ENCODE results near the gene AGPAT2. TPM values are rescaled to one million over a fixed set of nuclear protein-coding genes. Genes with fewer than 3 reads are reported as not detected.

AGPAT2 gene
- total and polyA plus RNA-seq, 2 donors from 2014 or later = 73.4 to 83.6 TPM

GRCh38 chr9:136710543-136710942 is 23.3 kb upstream of the AGPAT2 start:
- Histone ChIP-seq H3K27me3 (ENCODE audit: control insufficient read depth, insufficient read depth, low read length) (no peaks in the 10 kb centered on the region), H3K4me3 (ENCODE audit: low read length in 3 of 3) (no peak overlapping the region), H3K36me3 (ENCODE audit: control insufficient read depth in 2 of 3, insufficient read depth in 3 of 3, low read length in 3 of 3) (no peaks in the 10 kb centered on the region), H3K27ac (ENCODE audit: low read depth in 2 of 2, low read length in 2 of 2) (no peak overlapping the region), H3K4me1 (ENCODE audit: control insufficient read depth in 2 of 3, insufficient read depth in 2 of 3, low read depth in 1 of 3, low read length in 3 of 3) (peaks cover 0 to 24% (median 0%) of the 10 kb centered on the region in 3 donors), H3K9ac (ENCODE audit: low read length in 3 of 3) (no peak overlapping the region), H3K9me3 (ENCODE audit: control insufficient read depth in 2 of 3, insufficient read depth in 1 of 3, low read length in 3 of 3) (no peaks in the 10 kb centered on the region)
- intact Hi-C loops (cut with DNase I) = no loop called here
- FAIRE-seq (no peak), DNase-seq (no peak)
- no peak for TF ChIP-seq CTCF (IDR thresholded peaks at IDR 0.05; ENCODE audit: borderline replicate concordance, extremely low read depth, insufficient read depth)

GRCh38 chr9:136709454-136710109 is 22.3 kb upstream of the AGPAT2 start:
- Histone ChIP-seq H3K9me3 (ENCODE audit: control insufficient read depth in 2 of 3, insufficient read depth in 1 of 3, low read length in 3 of 3) (no peaks in the 10 kb centered on the region), H3K4me3 (ENCODE audit: low read length in 3 of 3) (no peak overlapping the region), H3K4me1 (ENCODE audit: control insufficient read depth in 2 of 3, insufficient read depth in 2 of 3, low read depth in 1 of 3, low read length in 3 of 3) (peaks cover 0 to 19% (median 0%) of the 10 kb centered on the region in 3 donors), H3K9ac (ENCODE audit: low read length in 3 of 3) (no peak overlapping the region), H3K27ac (ENCODE audit: low read depth in 2 of 2, low read length in 2 of 2) (no peak overlapping the region), H3K27me3 (ENCODE audit: control insufficient read depth, insufficient read depth, low read length) (no peaks in the 10 kb centered on the region), H3K36me3 (ENCODE audit: control insufficient read depth in 2 of 3, insufficient read depth in 3 of 3, low read length in 3 of 3) (no peaks in the 10 kb centered on the region)
- peak in 1 of 5 donors; percentile 74 for DNase-seq
- intact Hi-C loops (cut with DNase I) = no loop called here
- FAIRE-seq = no peak
- TF ChIP-seq CTCF (IDR thresholded peaks at IDR 0.05; ENCODE audit: borderline replicate concordance, extremely low read depth, insufficient read depth) = no peak

- Histone ChIP-seq H3K27me3 (ENCODE audit: control insufficient read depth, insufficient read depth, low read length) (no peaks in the 10 kb centered on the region), H3K36me3 (ENCODE audit: control insufficient read depth in 2 of 3, insufficient read depth in 3 of 3, low read length in 3 of 3) (no peaks in the 10 kb centered on the region), H3K9ac (ENCODE audit: low read length in 3 of 3) (no peak overlapping the region), H3K27ac (ENCODE audit: low read depth in 2 of 2, low read length in 2 of 2) (no peak overlapping the region), H3K4me1 (ENCODE audit: control insufficient read depth in 2 of 3, insufficient read depth in 2 of 3, low read depth in 1 of 3, low read length in 3 of 3) (peaks cover 0 to 4% (median 0%) of the 10 kb centered on the region in 3 donors), H3K4me3 (ENCODE audit: low read length in 3 of 3) (no peak overlapping the region), H3K9me3 (ENCODE audit: control insufficient read depth in 2 of 3, insufficient read depth in 1 of 3, low read length in 3 of 3) (no peaks in the 10 kb centered on the region)
- intact Hi-C loops (cut with DNase I) = no loop called here
- TF ChIP-seq CTCF (IDR thresholded peaks at IDR 0.05; ENCODE audit: borderline replicate concordance, extremely low read depth, insufficient read depth) = no peak
- FAIRE-seq (no peak), DNase-seq (no peak)
Measured at GRCh38 chr9:136707849-136708517, 20.7 kb upstream of the AGPAT2 start.

Measured in kidney (tissue), 14 donors.